ENCODE data around the gene CHMP2A. TPM values are rescaled to one million over a fixed set of nuclear protein-coding genes. Genes with fewer than 3 reads are reported as not detected.

CHMP2A gene
- total and polyA plus RNA-seq, 4 donors, result 87.7 to 309 (median 192) TPM

GRCh38 chr19:58547323-58548312, 7.3 kb downstream of the CHMP2A start:
- Histone ChIP-seq H3K9me3 (ENCODE audit: control insufficient read depth in 4 of 4, insufficient read depth in 3 of 4, low read length in 3 of 4) (peaks cover 0 to 2% (median 0%) of the 10 kb centered on the region in 4 donors), H3K4me1 (ENCODE audit: control insufficient read depth in 5 of 5, insufficient read depth in 5 of 5, low read length in 5 of 5) (peaks cover 6 to 16% (median 10%) of the 10 kb centered on the region in 5 donors), H3K4me3 (no peak overlapping the region), H3K27ac (ENCODE audit: low read depth in 1 of 2, low read length in 1 of 2) (no peak overlapping the region), H3K9ac (ENCODE audit: insufficient read depth in 1 of 2, low read length in 2 of 2) (no peak overlapping the region), H3K36me3 (ENCODE audit: control insufficient read depth in 4 of 4, insufficient read depth in 4 of 4, low read length in 4 of 4) (peaks cover 13 to 61% (median 54%) of the 10 kb centered on the region in 4 donors), H3K27me3 (ENCODE audit: control insufficient read depth in 3 of 3, insufficient read depth in 3 of 3, low read length in 2 of 3) (no peaks in the 10 kb centered on the region)
- WGBS, 2 donors, result 93 to 95% methylated on average over 18 of the region's 18 CpGs
- no peak for TF ChIP-seq CTCF (IDR thresholded peaks at IDR 0.05; ENCODE audit: control extremely low read depth, extremely low read depth)
- no peak for DNase-seq
- ATAC-seq (ENCODE audit: insufficient read depth, low FRiP score), result no peak

- H3K36me3 ChIP-seq (ENCODE audit: control insufficient read depth in 4 of 4, insufficient read depth in 4 of 4, low read length in 4 of 4), result peaks cover 13 to 47% (median 43%) of the 10 kb centered on the region in 4 donors
Measured at GRCh38 chr19:58546019-58546530, 8.8 kb downstream of the CHMP2A start.

GRCh38 chr19:58545286-58546018, 9.5 kb downstream of the CHMP2A start:
- Histone ChIP-seq H3K9me3 (ENCODE audit: control insufficient read depth in 4 of 4, insufficient read depth in 3 of 4, low read length in 3 of 4) (peaks cover 0 to 2% (median 0%) of the 10 kb centered on the region in 4 donors), H3K27me3 (ENCODE audit: control insufficient read depth in 3 of 3, insufficient read depth in 3 of 3, low read length in 2 of 3) (peaks cover 0 to 2% (median 0%) of the 10 kb centered on the region in 3 donors), H3K9ac (ENCODE audit: insufficient read depth in 1 of 2, low read length in 2 of 2) (peak overlapping the region; percentile 49 to 81), H3K4me1 (ENCODE audit: control insufficient read depth in 5 of 5, insufficient read depth in 5 of 5, low read length in 5 of 5) (peaks cover 6 to 16% (median 10%) of the 10 kb centered on the region in 5 donors), H3K27ac (ENCODE audit: low read depth in 1 of 2, low read length in 1 of 2) (peak overlapping the region in 1 of 2 donors; percentile 20), H3K4me3 (peak overlapping the region; percentile 90), H3K36me3 (ENCODE audit: control insufficient read depth in 4 of 4, insufficient read depth in 4 of 4, low read length in 4 of 4) (peaks cover 13 to 41% (median 38%) of the 10 kb centered on the region in 4 donors)
- TF ChIP-seq CTCF (IDR thresholded peaks at IDR 0.05; ENCODE audit: control extremely low read depth, extremely low read depth), result no peak
- WGBS, 2 donors, result 10% methylated on average over 21 of the region's 21 CpGs
- no peak for ATAC-seq (ENCODE audit: insufficient read depth, low FRiP score)
- DNase-seq, result no peak

More at GRCh38 chr19:58546019-58546530, 8.8 kb downstream of the CHMP2A start:
- peak overlapping the region in 1 of 2 donors; percentile 81 for H3K9ac ChIP-seq (ENCODE audit: insufficient read depth in 1 of 2, low read length in 2 of 2)
- H3K4me1 ChIP-seq (ENCODE audit: control insufficient read depth in 5 of 5, insufficient read depth in 5 of 5, low read length in 5 of 5), result peaks cover 6 to 16% (median 10%) of the 10 kb centered on the region in 5 donors
- WGBS, 2 donors, result 16 to 44% methylated on average over 1 of the region's 1 CpG
- H3K27ac ChIP-seq (ENCODE audit: low read depth in 1 of 2, low read length in 1 of 2), result no peak overlapping the region
- no peak for DNase-seq
- peaks cover 0 to 2% (median 0%) of the 10 kb centered on the region in 3 donors for H3K27me3 ChIP-seq (ENCODE audit: control insufficient read depth in 3 of 3, insufficient read depth in 3 of 3, low read length in 2 of 3)
- H3K4me3 ChIP-seq, result peak overlapping the region; percentile 90
- no peak for ATAC-seq (ENCODE audit: insufficient read depth, low FRiP score)
- TF ChIP-seq CTCF (IDR thresholded peaks at IDR 0.05; ENCODE audit: control extremely low read depth, extremely low read depth), result no peak
- H3K9me3 ChIP-seq (ENCODE audit: control insufficient read depth in 4 of 4, insufficient read depth in 3 of 4, low read length in 3 of 4), result peaks cover 0 to 2% (median 0%) of the 10 kb centered on the region in 4 donors
